ENCODE results near the gene SYNGR2. TPM values are rescaled to one million over a fixed set of nuclear protein-coding genes. Genes with fewer than 3 reads are reported as not detected.

The SYNGR2 gene
- total and polyA plus RNA-seq, 9 of the 15 experiments (the other 6 are each of a cell fraction or from before 2014, with no cell fraction given), result 1.4 to 173 (median 87.8) TPM

GRCh38 chr17:78144147-78144719 lies 24.1 kb upstream of the SYNGR2 start (continued):
- TF ChIP-seq MGA (IDR thresholded peaks at IDR 0.05) (peak; percentile 58; the same call in 1 of the 2 replicates), CLOCK (CRISPR knock-in tag; IDR thresholded peaks at IDR 0.05; ENCODE audit: borderline replicate concordance) (no peak), RHOXF2B (CRISPR knock-in tag; conservative IDR thresholded peaks at IDR 0.05) (no peak), ARID1B (IDR thresholded peaks at IDR 0.05) (peak; percentile 31; the same call in 1 of the 2 replicates), SPI1 (IDR thresholded peaks at IDR 0.05; ENCODE audit: borderline replicate concordance, low read depth, low read length) (peak; percentile 34; the same call in 1 of the 2 replicates), SLC30A9 (CRISPR knock-in tag; IDR thresholded peaks at IDR 0.05) (no peak), NBN (IDR thresholded peaks at IDR 0.05; ENCODE audit: low read depth) (no peak), FUS (optimal IDR thresholded peaks at IDR 0.05; ENCODE audit: low read depth, low read length) (no peak)

Measured in K562 (cell line).